Femur (tissue), 1 donor: ENCODE measurements around the gene MTF1.

Source experiments
- DNase-seq: peaks from one replicate; pipeline ENCODE4 v3.0.0-alpha.2; 2017

The MTF1 gene

DNA sequence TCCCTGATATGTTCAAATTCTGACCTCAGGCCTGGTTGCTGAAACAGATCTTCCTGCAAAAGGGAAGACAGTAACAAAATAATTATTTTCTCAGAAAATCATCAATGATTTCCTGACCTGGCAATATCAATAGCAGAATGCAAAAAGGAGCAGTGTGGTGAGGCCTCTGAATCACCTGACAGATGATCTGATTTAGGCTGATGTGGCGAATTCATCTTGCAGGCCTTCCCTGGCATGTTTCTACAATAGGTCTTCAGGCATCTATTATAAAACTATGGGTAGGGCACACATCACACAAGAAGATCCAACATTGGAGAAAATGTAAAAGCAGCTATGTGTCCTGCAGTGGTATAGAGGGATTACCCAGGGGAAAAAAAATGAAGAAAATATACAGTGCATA lies 7.1 kb upstream of the MTF1 start:
- DNase-seq = no peak

- no peak for DNase-seq
Measured at GRCh38 chr1:37865348-37866120, 6.1 kb upstream of the MTF1 start.

DNA sequence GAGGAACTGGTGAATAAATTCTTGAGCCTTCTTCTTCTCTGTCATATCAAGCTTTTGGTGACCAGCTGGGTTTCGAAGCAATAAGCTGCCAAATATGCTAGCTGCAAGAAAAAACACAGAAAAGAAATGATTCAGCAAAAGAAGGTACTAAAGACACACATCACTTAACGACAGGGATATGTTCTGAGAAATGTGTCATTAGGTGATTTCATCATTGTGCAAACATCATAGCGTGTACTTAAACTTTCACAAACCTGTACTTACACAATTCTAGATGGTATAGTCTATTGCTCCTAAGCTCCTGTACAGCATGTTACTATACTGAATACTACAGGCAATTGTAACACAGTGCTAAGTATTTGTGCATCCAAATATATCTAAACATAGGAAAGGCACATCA lies 2.9 kb upstream of the MTF1 start:
- DNase-seq = no peak

GRCh38 chr1:37861151-37861550 lies 1.8 kb upstream of the MTF1 start:
- no peak for DNase-seq

DNA sequence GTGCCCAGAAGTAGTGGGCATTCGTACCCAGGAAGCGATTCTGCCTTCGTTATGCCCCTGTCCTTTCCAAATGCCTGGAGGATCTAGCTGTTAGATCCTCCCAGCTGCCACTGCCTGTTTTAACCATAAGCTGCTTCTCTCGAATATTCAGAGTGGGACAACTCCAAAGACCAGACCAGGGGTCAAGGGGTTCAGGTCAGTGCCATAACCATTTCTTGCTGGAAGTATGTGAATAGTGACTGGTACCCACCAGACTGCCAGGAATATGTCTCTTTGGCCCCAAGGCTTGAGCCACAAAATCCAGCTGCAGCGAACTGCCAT lies 914 bp upstream of the MTF1 start:
- DNase-seq = no peak

DNA sequence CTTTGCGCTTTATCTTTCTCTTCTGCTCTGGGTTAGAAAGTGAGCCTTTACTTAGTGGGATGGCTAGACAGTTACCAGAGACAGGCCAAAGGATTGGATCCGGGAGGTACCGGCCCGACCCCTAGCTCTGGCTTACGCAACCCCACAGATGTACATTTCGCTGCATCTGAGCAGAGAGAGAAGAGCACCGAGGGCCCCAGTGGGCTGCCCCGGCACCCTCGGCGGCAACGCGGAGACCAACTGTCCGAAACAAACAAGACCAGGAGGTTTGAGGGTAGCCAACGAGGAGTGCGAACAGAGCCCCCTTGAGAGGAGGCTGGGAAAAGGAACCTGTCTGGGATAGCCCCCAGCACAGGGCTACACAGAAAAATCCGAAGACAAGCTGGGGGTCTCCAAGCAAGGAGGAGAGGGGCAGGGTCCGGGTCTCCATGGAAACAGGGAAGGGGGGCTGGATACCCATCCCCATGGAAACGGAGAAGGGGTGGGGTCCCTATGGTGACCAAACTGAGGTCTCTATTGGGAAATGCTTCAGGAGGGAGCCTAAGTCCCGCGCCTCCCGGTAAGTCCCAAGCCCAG lies 373 bp downstream of the MTF1 start:
- DNase-seq = no peak

GRCh38 chr1:37854406-37854805 lies 5.0 kb downstream of the MTF1 start:
- DNase-seq = no peak

GRCh38 chr1:37853157-37853556 lies 6.2 kb downstream of the MTF1 start:
- DNase-seq = no peak

DNA sequence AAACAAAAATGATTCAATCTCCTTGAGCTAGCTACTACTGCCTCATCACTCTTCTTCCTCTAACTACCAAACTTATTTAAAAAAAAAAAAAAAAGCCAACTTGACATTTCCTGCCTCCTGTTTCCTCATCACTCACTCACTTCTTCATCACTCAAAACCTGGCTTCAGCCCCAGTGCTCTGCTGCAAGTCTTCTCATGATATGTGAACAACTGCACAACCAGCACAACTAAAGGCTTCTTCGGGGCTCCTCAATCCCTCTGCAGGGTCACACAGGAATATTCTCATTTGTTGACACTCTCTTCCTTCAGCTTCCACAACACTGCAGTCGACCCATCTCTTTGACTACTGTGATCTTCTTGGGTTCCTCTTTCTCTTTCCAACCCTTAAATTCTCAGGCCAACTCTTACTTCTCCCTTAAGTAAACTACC lies 7.6 kb downstream of the MTF1 start:
- no peak for DNase-seq

- no peak for DNase-seq
Measured at GRCh38 chr1:37851262-37851661, 8.1 kb downstream of the MTF1 start.

GRCh38 chr1:37850352-37850955 lies 8.9 kb downstream of the MTF1 start:
- DNase-seq = no peak

GRCh38 chr1:37849480-37849879 lies 9.9 kb downstream of the MTF1 start:
- DNase-seq = no peak

DNA sequence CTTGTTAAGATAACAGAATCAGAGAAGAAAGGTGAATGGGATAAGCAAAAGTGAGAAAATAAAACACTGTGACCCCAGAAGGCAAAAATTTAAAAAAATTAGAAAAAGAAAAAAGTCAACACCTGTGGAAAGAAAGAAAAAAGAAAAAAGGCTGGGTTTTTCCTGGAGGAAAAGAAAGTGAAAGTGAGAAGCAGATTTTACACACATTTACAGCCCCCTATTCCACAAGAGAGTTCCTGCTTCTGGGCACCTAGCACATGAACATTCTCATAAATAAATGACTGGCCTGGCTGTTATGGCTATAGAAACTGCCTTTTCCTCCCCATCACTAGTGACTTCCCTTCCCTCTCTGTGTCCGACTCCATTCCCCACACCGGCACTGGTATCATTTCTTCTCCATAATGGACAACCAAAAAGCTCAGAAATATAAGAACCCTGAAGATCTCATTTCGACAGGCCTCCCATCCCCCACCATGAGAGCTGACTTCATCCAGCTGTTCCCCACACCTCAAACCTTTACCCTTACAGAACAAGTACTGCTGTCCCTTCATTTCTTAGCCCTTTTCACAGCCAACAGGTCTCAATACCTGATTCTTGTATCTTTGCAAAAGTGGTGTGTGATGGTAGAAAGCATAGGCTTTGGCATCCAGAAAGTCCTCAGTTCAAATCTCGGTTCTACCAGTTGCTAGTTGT lies 12.6 kb downstream of the MTF1 start:
- no peak for DNase-seq

GRCh38 chr1:37845786-37846185 lies 13.6 kb downstream of the MTF1 start:
- no peak for DNase-seq

DNA sequence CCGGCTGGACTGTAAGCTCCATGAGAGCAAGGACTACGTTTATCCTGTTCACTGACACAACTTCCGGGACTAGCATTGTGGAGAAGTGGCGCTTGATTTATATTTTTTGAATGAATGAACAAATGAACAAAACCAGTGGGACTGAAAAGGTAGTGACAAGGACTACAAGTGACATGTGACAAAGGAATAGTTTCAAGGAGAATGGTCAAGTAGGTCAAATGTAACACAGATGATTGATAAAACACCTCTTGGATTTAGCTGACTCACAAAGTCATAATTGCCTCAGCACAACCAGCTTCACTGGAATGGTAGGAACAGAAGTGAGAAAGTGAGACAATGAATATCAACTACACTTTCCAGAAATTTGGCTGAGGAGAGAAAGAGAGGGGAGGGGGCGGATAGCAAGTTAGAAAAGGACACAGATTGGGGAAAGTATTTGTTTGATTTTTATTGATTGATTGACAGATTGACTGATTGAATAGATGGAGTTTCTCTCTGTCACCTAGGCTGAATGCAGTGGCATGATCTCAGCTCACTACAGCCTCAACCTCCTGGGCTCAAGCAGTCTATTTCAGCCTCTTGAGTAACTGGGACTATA lies 14.2 kb downstream of the MTF1 start:
- DNase-seq = no peak

GRCh38 chr1:37844536-37844935 lies 14.9 kb downstream of the MTF1 start:
- no peak for DNase-seq

- DNase-seq = no peak
Measured at GRCh38 chr1:37841652-37842051, 17.7 kb downstream of the MTF1 start.

DNA sequence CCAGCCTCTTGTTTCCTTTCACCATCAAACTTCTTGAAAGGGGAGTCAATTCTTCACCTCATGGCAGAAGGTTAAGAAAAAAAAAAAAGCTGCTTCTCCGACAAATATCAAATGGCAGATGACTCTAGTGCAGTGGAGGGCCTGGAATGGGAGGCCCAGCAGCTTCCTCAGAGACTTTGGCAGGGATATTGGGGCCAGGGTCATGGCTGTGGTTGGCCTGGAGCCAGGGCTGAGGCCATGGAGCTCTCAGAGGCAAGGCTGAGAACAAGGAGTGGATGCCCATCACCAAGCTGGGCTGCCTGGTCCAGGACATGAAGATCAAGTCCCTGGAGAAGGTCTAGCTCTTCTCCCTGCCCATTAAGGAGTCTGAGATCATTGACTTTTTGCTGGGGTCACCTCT lies 18.7 kb downstream of the MTF1 start:
- no peak for DNase-seq

GRCh38 chr1:37839676-37840075 lies 19.7 kb downstream of the MTF1 start:
- DNase-seq = no peak

- DNase-seq = no peak
Measured at GRCh38 chr1:37836788-37837187, 22.6 kb downstream of the MTF1 start.

DNA sequence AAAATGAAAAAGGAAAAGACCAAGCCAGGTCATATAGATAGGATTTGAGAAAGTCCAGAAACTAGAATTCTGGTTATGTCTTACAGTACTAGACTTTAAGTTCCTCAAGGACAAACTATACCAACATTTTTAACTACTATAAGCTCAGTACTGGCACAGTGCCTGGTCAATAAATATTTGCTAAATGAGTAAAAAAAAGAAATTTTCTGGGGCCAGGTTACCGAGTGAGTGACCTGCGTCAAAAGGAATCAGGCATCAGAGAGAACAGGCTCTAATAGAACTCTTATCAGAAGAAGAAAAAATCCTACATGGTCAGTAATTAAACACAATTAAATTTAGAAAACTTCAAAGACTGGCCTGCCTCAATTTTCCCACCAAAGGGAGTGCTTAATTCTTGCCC lies 27.6 kb downstream of the MTF1 start:
- no peak for DNase-seq

DNA sequence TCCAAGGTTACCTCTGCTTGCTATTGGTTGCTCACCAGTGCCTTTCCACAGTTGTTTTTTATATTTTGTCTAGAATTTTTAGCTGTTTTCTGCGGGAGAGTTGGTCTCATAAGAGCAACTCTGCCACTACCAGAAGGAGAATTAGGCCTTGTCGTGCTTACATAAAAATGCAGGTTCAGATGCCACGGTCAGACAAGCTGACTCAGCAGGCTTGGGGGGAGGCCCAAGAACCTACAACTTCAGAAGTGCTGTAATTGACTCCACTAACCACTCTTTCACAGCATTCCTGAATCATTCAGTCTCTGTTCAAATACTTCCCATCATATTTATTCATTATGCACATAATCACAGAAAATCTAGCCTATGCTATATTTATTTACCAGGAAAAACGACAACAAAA lies 28.3 kb downstream of the MTF1 start:
- DNase-seq = no peak

GRCh38 chr1:37828410-37829074 lies 30.9 kb downstream of the MTF1 start:
- no peak for DNase-seq
